Dermis blood vessel endothelial cell (primary cell): ENCODE measurements around the gene UBTD1. TPM values are rescaled to one million over a fixed set of nuclear protein-coding genes. Genes with fewer than 3 reads are reported as not detected.
"Not testable (repeated sequence)": the region's sequence is repeated elsewhere in the genome, so short reads cannot be mapped to it uniquely, and the experiment has no call there.

Experiments
- DNase-seq: peaks from one replicate; pipeline ENCODE4 v3.0.0; 2010
- total RNA-seq: library from RNA; depleted of rRNA; stranded (reverse); fragments of >200 nt; gene quantifications from 2 replicates; pipeline ENCODE4 v1.2.3, GENCODE V29; 2014

Gene UBTD1
- total RNA-seq, 1 donor from 2014 or later = 78.1 TPM

- no peak for DNase-seq
Measured at GRCh38 chr10:97517096-97517750, 18.5 kb downstream of the UBTD1 start.

- DNase-seq = peak; percentile 67
Measured at GRCh38 chr10:97517778-97518300, 19.1 kb downstream of the UBTD1 start.

DNA sequence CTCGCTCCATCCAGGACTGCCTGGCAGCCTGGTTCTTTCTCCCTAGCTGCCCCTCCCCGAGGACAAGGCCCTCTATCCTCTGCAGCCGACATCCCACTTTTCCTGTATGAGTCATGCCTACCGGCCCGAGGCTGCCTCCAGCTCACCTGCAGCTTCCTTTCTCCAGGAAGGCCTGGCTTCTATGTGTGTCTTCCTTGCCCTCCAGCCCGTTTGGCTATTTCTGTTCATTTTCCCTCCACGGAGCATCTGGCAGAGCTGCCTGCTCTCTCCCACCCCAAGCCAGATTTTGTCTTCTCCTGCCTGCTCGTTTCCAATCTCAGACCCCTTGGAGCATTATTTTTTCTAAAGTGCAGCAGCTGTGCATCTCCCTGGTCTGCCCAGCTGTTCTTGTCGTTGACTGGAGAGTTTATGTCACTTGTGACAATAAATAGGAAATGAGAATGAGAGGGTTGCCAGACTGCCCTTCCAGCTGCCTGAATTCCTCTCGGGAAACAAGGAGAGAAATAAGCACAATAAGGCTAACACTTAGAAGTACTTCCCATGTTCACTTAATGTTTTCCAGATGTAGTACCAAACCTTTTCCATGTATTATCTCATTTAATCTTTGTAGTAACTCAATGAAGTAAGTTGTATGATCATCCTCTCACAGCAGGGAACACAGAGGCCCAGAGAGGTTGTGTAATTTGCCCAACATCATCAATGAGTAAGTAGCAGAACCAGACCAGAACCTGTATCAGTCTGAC, 19.7 kb downstream of the UBTD1 start:
- DNase-seq = peak; percentile 71

DNA sequence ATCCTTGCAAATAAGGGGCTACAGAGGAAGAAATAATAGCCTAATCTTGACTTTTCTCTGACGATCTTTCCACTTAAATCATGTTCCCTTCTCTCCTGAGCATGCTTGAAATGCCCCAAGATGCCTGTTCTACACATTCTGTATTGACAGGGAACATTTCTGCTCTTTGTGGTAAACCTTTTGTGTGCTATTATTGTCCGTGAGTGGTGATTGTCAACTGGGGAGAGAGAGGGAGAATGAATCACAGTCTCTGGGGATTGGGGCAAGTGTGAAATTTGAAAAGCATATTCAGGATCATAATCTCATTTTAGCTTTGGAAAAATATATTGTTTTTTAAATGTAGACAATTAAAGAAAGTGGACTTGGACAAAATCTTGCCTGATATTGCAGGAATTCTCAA, 20.6 kb downstream of the UBTD1 start:
- peak; percentile 47 for DNase-seq

GRCh38 chr10:97520520-97520919, 21.8 kb downstream of the UBTD1 start:
- no peak for DNase-seq

- no peak for DNase-seq
Measured at GRCh38 chr10:97520978-97521761, 22.4 kb downstream of the UBTD1 start.

DNA sequence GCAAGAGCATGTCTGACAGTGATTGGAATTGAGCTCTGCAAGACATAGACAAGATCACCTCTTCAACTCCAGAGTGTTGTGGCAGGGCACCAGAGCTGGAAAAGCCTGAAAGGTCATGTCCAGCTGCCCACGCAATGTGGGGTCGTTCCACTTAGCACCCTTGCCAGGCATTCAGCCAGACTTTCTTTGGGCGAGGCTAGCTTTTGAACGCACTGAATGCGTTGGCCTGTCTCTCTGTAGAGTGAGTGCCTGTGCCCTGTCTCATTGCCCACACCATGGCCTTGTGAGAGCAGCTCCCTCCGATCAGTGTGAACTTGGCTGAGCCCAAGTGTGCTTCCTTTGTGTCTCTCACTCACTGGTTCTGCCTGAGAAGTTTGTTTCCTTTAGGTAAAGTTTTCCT, 23.3 kb downstream of the UBTD1 start:
- DNase-seq = no peak

DNA sequence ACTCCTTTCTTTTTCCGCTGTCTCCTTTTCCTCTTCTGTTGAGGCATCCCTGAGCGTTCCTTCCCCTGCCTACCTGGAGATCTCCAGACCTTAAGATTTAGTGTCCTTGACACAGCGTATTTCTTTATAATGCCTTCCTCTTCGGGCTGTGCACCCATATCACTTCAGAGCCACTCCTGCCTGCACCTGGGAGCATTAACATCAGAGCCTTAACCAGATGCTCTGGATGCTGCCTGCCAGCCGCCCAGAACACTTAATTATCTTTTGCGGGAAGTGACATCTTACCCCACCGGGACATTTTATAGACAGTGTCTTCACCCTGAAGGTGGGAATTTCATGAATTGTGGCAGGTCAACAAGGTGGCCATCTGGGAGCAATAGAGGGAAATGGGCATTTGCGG, 24.2 kb downstream of the UBTD1 start:
- DNase-seq = no peak

DNA sequence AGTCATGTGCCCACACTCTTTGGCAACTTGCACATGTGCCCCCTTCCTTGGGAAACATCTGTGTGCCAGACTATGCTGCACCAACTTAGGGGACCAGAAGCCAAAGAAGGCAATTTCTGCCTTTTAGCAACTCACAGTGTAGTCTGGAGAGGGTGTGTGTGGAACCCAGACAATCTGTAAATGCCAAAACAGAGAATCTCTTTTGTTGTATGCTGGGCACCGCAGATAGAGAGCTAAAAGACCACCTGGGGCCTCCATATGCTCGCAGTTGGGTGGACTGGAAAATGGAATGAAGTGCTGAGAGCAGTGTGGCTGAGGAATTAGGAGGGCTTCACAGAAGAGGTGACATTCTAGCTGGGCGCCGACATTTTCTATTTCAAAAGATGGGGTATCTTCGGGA, 26.4 kb downstream of the UBTD1 start:
- no peak for DNase-seq

DNA sequence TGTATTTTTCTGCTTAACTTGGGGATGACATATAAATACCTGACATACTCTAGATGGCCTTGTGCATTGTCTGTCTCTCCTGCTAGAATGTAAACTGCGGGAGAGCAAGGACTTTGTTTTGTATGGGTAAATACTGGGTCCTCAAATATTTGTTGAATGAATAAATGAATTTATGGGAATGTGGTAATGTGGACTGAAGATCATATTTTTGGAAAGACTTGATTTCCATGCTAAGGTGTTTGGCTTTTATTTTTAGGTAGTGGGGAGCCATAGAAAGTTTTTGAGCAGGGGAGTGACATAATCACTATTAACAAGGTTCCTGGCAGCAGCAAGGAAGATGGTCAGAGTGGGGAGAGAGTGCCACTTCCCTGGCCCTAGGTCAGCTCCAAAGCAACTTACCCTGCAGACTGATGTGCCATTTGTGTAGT, 27.0 kb downstream of the UBTD1 start:
- no peak for DNase-seq

- not testable (repeated sequence) for DNase-seq
Measured at GRCh38 chr10:97528876-97529275, 30.2 kb downstream of the UBTD1 start.

- no peak for DNase-seq
Measured at GRCh38 chr10:97529685-97530465, 31.2 kb downstream of the UBTD1 start.

- DNase-seq = no peak
Measured at GRCh38 chr10:97531401-97531986, 32.8 kb downstream of the UBTD1 start.

DNA sequence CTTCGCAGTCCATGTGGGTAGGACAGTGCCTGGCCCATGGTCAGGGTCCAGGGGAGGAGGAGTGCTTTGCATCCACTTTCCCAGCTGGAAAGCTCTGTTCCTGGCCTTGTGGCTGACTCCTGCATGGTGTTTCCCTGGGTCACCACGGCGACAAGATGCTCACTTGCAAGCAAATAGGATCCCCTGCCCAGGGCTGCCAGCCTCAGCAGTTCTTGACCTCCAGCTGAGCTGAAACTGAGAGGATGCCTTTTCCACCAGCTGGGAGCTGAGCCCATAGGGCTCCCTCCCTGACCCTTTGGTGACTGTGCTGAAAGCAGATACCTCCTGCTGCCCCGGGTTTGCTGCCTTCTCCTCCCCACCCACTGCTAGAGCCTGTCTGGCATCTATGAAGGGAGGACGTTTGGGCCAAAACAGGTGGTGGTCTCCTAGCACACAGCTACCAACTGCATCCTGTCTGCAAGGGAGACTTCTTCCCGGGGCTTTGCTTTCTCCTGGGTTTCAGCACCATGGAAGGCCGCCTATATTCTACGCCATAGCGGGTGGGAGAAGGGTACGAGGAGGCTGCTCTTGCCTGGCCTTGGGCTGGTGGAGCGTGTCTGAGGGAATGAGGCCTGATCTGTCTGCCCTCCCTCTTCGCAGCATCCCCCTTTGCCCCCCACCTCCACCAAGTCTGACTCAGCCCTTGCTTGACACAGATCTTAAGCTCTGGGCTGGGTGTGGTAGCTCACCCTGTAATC, 34.4 kb downstream of the UBTD1 start:
- DNase-seq = peak; percentile 35

- no peak for DNase-seq
Measured at GRCh38 chr10:97533888-97534287, 35.2 kb downstream of the UBTD1 start.

DNA sequence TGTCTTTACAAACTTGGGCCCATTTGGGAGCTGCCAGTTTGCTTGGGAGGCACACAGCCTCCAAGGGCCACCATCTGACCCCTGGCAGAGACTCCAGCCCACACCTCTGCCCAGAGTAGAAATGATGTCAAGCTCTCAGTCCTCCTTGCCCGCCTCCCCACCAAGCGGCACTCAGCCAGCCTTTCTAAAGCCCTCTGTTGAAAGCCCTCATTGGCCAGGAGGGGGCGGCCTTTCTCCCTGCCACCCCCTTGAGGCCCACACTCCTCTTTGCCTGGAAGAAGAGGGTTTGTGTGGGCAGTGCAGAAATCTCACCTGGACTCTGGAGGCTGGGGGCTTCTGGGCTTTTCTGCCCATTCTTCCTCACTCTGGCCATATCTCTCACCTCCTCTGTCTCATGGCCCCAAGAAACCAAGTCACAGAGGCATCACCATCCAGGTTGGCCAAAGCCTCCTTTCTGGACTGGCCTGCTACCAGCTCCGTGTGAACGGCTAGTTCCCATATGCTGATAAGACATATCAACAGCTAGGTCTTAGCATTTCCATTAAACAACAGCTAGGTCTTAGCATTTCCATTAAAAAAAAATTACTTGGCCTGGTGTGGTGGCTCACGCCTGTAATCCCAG, 36.1 kb downstream of the UBTD1 start:
- peak; percentile 80 for DNase-seq

DNA sequence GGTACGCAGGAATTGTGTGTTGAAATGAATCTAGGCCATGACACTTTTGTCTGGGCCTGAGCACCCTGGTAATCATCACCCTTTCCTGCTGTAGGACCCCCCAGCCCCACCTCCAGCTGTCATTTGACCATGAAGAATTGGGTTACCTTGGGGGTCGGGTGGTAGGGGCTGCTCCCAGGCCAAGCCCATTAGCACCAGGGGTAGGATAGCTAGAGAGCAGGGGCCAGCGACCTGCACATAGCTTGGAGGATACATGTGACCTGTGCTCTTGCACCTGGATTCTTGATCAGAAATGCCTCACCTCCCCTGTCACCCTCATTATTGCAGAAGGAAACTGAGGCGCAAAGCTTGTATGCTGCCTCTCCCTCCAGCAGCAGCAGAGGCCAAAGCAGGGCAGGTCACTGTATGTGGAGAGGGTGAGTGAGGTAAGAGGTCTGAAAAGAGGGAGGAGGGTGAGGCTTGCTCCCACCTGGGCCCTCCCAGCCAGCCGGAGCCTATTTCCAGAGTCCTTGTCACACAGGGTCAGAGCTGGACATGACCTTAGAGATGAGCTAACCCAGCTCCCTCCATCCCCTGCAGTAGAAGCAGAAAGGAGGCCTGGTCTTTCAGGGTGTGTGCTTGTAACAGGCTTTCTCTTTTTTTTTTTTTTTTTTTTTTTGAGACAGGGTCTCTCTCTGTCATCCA, 38.6 kb downstream of the UBTD1 start:
- no peak for DNase-seq

DNA sequence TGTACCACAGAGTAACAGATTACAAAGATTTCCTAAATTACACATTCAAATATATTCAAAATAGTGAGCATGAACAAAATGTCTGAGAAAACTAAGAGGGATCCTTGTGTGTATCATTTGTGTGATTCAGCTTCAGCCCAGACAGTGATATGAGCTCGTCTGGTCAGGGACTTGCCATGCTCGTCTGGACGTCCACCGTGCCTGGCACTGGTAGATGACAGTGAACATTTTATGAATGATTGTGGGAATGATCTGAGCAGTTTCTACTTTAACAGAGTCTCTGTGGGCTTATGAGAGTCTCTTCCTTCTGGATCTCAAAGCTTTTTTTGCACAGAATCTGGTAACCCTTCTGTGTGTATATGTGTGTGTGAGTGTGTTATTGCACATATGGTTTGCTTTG, 39.7 kb downstream of the UBTD1 start:
- DNase-seq = no peak

GRCh38 chr10:97538839-97539238, 40.1 kb downstream of the UBTD1 start:
- DNase-seq = no peak

GRCh38 chr10:97539523-97540200, 40.9 kb downstream of the UBTD1 start:
- DNase-seq = no peak
